ENCODE measurements around the gene TMEM236.
"Not testable (repeated sequence)": the region's sequence is repeated elsewhere in the genome, so short reads cannot be mapped to it uniquely, and the experiment has no call there.

TMEM236 gene

DNA sequence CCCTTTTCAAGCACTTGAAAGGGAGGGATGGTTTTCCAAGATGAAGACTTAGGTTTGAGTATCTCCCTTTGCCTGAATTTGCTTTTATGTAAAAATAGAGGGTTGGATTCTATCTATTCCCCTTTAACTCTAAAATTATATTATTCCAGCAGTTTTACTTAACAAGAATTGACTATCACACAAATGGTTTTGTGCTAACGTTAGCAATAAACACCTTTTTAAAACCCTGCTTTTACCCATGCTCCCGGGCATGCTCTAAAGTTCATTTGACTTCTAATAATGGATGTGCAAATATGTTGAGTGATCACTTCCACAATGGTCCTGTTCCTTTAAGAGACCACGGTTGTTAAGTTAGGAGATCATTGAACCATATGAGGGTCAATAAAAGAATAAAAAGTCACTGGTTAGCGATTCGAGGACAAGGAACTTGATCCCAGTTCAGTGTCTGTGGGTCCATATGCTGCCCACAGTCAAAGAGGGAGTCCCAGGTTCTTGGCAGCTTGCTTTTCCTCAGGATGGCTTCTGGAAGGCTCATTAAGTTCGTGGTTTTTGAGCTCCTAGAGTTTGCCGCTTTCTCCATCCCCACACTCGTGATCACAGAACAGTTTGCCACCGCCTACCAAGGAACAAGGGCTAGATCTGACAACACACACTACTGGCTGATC is at the start of gene TMEM236:
TMEM236 (plus strand) TSS at position 421 of the 665 bp plus-strand sequence; CDS start at position 516, 95 bp downstream.
- no peak for DNase-seq (ENCODE audit: low read depth in 1 of 2, low spot score in 1 of 2)

DNA sequence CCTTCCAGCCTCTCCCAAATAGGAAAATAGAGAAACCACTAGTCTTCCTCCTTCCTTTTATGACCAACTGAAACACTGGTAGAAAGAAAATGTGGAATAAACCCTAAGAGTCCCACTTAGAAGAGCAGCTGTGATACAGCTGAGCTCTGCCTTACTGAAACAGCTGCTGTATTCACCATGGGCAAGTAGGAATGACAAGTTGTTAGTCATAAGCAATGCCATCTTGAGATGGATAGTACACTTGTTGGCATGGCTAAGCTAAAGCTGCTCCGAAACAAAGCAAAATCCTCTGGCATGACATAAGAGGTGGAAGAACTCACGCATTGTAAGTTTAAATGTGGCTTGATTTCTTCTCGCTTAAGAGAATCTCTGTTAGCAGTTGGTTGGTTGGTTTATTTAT is 48.3 kb upstream of the TMEM236 start:
- DNase-seq (ENCODE audit: low read depth in 1 of 2, low spot score in 1 of 2): no peak

DNA sequence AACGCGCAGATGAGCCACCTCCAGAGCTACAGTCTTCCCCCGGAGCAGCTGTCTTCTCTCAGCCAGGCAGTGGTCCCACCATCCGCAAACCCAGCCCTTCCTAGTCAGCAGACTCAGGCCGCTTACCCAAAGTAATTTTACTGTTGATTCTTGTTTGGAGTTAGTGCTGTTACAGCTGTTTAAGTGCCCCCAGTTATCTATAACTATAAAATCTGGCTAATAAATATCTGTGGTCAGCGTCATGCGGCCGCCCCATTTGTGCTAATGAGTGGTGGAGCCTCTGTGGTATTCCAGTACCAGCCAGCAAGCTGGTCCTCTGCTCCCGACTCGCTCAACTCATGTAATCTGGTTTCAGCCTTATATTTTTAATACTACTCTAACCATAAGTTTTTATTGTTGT is 43.2 kb upstream of the TMEM236 start:
- no peak for DNase-seq (ENCODE audit: low read depth in 1 of 2, low spot score in 1 of 2)

- no peak for DNase-seq (ENCODE audit: low read depth in 1 of 2, low spot score in 1 of 2)
Measured at GRCh38 chr10:17709492-17709891, 42.5 kb upstream of the TMEM236 start.

DNA sequence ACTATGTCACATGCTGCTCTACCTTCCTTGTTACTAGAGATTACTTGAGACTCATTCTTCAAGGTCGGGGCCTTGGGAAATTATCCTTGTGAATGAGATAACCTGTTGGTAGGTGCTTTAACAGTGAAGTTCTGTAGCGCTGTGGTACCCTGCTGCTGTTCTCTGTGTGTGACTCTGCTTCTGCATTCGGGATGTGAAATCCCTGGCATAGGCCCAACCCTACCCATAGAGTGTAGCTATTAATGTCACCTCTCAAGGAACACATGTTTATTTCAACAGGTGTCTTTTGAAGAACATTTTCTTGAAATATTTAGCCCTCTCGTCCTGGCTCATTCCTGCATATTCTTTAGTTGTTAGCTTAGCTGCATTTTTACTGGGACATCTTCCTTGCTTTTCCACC is 41.8 kb upstream of the TMEM236 start:
- DNase-seq (ENCODE audit: low read depth in 1 of 2, low spot score in 1 of 2): no peak

GRCh38 chr10:17712053-17712452 is 39.9 kb upstream of the TMEM236 start:
- no peak for DNase-seq (ENCODE audit: low read depth in 1 of 2, low spot score in 1 of 2)

- DNase-seq (ENCODE audit: low read depth in 1 of 2, low spot score in 1 of 2): no peak
Measured at GRCh38 chr10:17712717-17713471, 39.1 kb upstream of the TMEM236 start.

- DNase-seq (ENCODE audit: low read depth in 1 of 2, low spot score in 1 of 2): no peak
Measured at GRCh38 chr10:17713758-17714157, 38.2 kb upstream of the TMEM236 start.

DNA sequence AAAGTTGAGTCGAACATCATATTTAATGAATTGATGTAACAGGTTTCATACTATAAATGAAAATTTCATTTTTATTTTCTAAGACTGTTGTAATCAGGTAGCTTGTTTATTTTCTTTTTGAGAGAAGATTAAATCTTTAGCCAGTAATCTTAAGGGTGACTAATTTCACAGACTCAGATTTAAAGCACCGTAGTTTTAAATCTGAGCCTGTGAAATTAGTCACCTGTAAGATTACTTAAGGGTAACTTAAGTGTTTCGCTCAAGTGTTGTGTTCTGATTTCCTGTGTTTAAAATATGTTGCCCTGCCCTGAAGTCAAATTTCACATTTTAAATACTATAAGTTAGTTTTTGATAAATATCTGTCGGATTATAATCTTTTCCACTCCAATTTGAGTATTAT is 35.8 kb upstream of the TMEM236 start:
- DNase-seq (ENCODE audit: low read depth in 1 of 2, low spot score in 1 of 2): no peak

- not testable (repeated sequence) for DNase-seq (ENCODE audit: low read depth in 1 of 2, low spot score in 1 of 2)
Measured at GRCh38 chr10:17722317-17723014, 29.5 kb upstream of the TMEM236 start.

GRCh38 chr10:17725703-17726102 is 26.3 kb upstream of the TMEM236 start:
- DNase-seq (ENCODE audit: low read depth in 1 of 2, low spot score in 1 of 2): no peak

DNA sequence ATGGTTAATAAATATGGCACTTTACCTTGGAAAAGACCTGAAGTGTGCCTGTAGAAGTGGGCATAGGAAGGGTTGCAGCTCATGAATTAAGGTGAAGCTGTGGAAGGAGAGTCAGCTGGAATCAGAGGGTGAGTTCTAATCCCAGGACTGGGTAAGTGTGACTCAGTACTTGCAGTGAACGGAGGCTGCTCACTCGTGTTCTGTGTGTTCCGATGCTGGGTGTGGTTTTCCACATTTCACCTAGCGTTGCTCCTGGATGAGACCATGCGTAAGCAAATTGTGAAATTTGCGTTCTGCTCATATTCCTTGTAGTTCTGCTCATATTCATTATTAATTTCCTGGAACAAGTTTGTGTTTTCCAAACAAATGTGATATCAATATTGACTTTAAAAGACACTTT is 22.4 kb upstream of the TMEM236 start:
- no peak for DNase-seq (ENCODE audit: low read depth in 1 of 2, low spot score in 1 of 2)

DNA sequence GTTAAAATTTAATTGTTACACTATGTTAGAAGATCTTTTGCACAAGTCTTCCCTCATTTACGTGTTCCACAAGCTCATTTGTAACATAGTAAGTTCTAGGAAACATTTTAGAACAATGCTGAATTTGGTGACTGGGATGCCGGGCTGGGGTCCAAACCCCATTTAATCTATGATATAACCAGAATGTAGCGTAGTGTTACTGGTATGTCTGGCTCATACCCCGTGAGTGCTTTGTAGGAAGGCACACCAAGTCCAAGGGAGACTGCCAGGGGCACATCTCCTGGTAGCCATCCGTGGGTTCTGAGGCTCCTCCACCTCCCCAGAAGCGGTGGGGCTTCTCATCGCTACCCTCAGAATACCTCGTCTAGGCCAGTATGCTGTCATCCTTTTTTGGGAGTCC is 21.3 kb upstream of the TMEM236 start:
- DNase-seq (ENCODE audit: low read depth in 1 of 2, low spot score in 1 of 2): no peak

- DNase-seq (ENCODE audit: low read depth in 1 of 2, low spot score in 1 of 2): no peak
Measured at GRCh38 chr10:17731331-17732020, 20.5 kb upstream of the TMEM236 start.

DNA sequence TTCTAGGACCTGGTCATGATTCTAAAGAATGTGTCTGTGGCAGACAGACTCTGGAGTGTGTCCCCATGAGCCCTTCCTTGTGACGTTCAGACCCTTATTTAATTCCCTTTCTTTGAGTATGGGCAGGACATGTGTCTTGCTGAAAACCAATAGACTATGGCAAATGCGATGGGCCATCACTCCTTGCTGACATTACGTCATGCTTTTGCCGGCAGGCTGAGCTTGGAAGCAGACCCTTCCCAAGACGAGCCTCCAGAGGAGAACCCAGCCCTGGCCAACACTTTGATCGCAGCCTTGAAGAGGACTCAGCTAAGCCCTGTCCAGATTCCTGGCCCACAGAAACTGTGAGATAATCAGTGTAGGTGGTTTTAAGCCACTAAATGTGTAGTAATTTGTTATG is 18.4 kb upstream of the TMEM236 start:
- no peak for DNase-seq (ENCODE audit: low read depth in 1 of 2, low spot score in 1 of 2)

GRCh38 chr10:17734432-17735080 is 17.4 kb upstream of the TMEM236 start:
- DNase-seq (ENCODE audit: low read depth in 1 of 2, low spot score in 1 of 2): no peak

- DNase-seq (ENCODE audit: low read depth in 1 of 2, low spot score in 1 of 2): no peak
Measured at GRCh38 chr10:17735166-17735941, 16.6 kb upstream of the TMEM236 start.

- DNase-seq (ENCODE audit: low read depth in 1 of 2, low spot score in 1 of 2): no peak
Measured at GRCh38 chr10:17736223-17736622, 15.8 kb upstream of the TMEM236 start.

- DNase-seq (ENCODE audit: low read depth in 1 of 2, low spot score in 1 of 2): no peak
Measured at GRCh38 chr10:17737027-17737965, 14.7 kb upstream of the TMEM236 start.

Data from stimulated activated CD4-positive, alpha-beta T cell treated with anti-CD3 and anti-CD28 coated beads, Interleukin-15, amount 100 ng/mL, for 1 hour (primary cell).